ENCODE data around the gene MNX1. TPM values are rescaled to one million over a fixed set of nuclear protein-coding genes. Genes with fewer than 3 reads are reported as not detected.

Gene MNX1
- total RNA-seq, 1 donor from 2014 or later, result 3.4 TPM

DNA sequence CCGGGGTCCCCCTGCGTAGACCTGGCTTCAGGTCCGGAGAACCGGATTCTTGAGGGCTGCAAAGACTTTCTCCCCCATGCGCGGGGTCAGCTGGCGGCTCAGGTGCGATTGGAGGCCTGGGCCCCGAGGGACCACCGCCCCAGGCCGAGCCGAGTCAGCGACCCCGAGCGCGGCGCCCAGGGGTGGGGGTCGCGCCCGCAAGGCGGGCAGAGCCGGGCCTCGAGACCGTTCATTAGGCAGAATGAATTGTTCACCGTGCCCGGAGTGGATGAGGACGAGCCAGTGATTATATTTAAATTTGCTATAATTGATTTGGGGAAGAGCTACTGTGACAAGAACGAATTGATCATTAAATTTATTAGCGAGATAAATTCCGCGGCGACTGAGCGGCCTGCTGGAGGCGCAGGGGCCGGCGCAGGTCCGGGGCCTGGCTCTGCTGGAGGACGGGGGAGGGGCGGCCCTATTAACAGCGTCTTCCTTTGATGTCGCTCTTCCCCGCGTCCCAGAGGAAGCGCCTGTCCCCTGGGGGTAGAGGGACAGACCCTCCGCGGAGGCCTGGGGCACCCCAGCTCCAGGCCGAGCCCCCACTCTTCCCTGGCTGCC is 7.5 kb downstream of the MNX1 start:
- DNase-seq (ENCODE audit: low spot score), result no peak

DNA sequence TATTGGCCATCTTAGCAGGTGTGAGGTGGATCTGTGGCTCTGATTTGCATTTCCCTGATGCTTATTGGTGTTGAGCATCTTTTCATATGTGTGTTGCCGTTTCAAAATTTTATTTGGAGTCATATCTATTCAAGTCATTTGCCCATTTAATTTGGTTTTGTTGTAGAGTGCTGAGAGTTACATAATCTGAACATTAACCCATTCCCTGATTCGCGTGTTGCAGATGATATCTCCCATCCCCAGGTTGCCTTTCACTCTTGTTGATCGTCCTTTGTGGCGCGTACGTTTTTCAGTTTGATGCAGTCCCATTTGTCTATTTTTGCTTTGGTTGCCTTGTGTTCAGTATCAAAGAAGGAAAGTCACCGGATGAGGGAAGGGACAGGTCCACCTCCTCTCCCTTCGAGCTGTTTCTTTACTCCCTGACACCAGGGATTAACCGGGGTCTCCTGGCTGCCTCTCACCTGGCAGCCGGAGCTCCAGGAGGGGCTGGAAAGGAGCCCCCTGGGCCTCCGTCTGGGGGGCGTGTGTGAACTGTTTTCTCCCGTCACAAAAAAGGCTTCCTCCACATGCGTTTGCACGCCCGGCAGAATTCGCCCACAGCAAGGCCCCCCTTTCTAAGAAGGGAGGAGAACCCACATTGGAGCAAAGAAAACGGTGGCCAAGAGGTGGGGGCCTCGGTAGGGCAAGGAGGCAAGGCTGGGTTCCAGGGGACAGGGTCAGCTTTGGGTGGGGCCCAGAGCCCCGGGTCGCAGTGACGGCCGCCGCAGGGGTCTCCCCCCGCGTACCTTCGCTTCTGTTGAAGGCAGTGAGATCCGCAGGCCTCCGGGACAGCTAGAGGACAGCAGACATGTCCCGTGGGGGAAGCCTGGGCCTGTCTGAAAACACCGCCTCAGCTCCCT is 8.3 kb downstream of the MNX1 start:
- DNase-seq (ENCODE audit: low spot score), result no peak

DNA sequence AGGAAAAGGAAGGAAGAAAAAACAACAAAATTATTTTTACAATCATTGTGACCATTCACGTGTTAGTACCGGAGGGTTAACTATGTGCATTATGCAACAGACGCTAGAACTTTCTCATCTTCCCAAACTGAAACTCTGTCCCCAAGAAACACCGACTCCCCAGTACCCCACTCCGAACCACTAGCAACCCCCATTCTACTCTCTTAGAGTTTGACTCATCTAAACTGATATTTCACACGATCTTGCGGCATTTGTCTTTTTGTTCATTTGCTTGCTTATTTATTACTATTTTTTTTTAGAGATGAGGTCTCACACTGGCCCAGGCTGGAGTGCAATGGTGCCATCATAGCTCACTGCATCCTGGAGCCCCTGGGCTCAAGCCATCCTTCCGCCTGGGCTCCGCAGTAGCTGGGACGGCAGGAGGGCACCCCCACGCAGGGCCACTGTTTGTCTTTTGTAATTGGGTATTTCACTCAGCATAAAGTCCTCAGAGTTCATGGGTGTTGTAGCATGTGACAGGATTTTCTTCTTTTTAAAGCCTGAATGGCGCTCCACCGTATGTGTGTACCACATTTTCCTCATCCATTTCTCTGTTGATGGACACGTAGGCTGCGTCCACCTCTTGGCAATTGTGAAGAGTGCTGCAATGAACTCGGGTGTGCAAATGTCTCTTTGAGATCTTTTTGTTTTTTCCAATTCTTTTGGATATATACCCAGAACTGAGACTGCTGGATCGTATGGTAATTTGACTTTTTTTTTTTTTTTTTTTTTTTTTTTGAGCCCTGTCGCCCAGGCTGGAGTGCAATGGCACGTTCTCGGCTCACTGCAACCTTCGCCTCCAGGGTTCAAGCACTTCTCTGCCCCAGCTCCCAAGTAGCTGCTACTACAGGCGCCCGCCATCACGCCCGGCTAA is 9.5 kb downstream of the MNX1 start:
- DNase-seq (ENCODE audit: low spot score), result no peak

DNA sequence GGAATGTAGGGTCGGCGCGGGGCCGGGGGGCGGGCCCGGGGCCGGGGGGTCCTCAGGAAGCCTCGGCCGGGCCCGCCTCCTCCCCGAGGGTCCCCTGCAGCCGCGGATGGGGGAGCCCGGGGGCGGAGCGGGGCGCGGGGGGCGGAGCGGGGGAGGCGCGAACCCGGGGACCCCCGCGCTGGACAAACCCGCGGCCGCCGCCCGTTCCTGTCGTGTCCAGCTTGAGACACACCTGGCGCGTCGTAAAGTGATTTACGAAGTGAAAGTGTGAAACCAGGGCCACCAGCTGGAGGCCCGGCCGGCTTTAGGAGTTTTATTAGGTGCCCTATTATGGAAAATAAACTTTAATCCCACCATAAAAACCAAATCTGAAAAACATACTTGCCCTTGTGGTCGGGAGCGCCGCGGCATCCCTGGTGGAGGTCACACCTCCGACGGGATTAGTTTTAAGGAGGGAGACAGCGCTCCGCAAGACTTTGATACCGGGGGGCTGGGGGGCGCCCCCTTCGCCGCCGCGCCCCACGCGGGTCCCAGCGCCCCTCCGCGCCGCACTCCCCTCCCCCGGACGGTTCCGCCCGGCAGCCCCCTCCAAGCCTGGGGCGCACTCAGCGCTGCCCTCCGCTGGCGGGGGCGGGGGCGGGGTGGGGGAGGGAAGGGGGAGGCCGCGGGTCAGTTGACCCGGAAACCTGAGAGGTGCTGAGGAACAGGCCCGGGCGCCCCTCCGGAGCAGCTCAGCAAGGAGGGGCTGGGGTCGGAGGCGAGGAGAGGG is 10.3 kb downstream of the MNX1 start:
- DNase-seq (ENCODE audit: low spot score), result no peak

DNA sequence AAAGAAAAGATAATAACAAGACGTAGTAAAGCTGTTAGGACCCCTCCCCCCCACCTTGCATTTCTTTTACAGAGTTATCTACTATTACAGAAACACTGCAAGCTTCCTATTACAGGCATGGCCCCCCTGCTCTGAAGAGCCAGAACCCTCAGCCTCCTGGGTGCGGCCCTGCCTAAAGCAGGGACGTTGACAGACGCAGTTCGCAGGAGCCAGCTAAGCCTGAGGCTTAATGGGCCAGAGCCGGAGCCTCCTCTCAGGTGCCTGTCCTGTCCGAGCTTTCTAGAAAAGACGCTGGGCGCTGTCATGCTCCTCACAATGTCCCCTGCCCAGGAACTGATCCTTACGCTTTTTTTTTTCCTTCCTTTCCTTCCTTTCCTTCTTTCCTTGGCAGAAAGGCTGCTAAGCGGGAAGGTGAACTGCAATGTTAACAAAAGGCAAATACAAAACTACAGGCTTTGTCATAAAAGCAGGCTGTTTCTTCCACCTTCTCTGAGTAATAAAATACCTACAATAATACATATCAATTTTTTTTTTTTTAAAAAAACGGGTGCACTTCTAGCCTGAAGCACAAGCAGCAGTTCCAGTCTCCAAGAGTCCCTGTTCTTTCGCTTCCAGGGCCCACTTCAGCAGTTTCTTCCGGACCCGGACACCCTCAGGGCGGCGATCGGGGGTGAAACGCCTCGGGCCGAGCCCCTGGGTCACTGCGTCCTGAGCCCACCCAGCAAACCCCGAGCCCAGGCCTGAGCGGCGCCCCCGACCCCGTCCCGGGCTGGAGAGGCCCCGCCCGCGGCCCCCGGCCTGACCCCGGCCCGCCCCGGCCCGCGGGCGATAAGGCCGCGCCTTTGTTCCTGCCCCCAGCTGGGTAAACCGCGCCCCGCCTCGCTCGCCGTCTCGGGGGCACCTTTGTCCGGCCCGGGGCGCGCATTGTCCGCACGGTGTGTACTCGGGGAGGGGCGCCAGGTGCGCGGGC is 11.2 kb downstream of the MNX1 start:
- DNase-seq (ENCODE audit: low spot score), result peak; percentile 17

DNA sequence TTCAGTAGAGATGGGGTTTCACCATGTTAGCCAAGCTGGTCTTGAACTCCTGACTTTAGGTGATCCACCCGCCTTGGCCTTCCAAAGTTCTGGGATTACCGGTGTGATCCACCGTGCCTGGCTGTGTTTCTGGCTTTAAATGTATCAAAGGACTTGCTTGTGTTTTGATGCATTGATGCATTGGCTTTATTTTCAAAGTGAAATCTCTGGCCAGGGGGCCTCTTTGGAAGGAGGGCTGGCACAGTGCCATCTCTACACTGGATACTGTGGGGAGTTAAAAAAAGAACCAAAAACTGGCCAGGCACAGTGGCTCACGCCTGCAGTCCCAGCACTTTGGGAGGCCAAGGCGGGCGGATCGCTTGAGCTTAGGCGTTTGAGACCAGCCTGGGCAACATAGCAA is 16.0 kb downstream of the MNX1 start:
- DNase-seq (ENCODE audit: low spot score), result peak; percentile 18

DNA sequence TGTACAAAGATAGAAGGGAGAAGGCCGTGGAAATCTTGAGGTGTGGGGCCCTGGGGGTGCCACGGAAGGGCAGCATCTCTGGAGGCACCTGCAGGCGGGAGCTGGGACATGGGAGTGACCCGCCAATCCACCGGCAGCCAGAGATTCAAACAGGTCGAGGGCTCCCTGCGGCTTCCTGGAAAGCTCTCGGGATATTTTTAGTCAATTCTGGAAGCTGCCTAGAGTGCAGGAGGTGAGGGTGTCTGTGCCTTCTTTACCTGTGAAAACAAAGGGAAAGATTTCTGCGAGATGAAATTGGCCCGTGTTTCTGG is 16.6 kb downstream of the MNX1 start:
- DNase-seq (ENCODE audit: low spot score), result no peak

DNA sequence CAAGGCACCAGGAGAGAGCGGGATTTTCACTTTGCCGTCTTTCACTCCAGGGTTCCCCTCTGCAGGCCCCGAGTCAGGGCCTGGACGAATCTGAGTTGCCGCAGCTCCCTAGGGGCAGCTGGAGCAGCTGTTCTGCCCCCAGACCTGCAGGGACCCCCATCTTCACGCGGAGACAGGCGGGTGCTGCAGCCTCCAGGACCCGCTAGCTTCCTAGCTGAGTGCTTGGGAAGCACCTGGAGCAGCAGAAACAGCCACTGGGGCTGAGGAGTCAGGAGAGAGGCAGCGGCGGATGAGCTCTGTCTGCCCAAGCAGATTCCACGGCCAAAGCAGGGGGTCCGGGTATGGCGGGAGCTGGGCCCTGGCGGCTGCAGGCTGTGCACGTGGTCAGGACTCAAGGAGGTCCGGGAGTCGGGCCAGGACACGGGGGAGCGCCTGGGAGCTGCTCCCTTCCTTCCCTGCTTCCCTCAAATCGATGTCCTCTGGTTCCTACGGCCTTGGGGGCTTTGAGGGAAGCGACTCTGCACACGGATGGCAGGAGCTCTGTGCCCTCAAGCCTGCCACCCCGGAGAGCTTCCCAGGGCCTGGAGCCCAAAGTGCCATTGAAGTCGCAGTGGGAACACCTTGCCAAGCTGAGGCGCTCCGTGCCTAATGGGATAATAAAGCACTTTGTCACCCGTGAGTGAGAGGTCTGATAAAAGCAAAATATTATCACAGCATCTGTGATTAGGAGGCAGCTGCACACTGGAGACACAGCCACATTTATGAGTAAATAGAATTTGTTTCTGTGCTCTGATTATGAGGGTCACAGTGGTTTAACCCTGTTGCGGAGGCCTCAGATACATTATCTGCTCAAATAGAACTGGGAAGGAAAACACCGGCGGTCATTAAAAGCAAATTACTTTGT is 17.2 kb downstream of the MNX1 start:
- peak; percentile 49 for DNase-seq (ENCODE audit: low spot score)

DNA sequence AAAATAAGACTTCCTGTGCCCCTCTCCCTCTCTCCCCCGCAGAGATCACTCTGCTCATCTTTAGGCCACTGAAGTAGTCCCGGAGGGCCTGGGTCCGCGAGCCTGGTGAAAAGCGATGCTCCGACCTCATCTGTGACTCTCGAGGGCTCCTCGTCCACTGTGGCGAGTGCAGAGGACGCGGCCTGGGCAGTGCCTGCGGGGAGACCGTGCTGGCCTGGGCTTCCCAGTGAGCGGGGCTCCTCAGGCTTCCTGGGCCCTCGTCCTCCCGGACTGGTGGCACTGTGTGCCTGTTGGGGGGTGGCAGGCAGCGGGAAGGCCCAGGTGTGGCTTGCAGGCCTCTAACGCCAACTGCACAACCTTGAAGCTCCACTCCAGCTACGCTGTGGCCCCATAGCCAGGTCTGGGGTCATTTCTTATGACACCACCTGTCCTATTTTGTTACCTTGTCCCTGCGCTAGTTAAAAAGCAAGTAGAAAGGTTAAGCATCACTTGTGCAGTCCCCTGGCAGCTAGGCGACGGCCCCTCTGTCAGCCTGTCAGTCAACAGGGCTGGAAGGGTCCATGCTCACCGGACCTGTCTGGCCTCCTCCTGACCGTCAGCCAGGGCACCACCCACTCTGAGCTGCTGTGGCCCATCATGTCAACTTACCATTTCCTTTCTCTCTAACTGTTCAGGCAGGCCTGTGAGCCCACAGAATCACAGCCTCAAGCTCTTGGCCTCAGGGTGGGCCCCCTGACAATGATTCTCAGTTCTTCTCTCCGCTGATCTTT is 20.5 kb downstream of the MNX1 start:
- no peak for DNase-seq (ENCODE audit: low spot score)

DNA sequence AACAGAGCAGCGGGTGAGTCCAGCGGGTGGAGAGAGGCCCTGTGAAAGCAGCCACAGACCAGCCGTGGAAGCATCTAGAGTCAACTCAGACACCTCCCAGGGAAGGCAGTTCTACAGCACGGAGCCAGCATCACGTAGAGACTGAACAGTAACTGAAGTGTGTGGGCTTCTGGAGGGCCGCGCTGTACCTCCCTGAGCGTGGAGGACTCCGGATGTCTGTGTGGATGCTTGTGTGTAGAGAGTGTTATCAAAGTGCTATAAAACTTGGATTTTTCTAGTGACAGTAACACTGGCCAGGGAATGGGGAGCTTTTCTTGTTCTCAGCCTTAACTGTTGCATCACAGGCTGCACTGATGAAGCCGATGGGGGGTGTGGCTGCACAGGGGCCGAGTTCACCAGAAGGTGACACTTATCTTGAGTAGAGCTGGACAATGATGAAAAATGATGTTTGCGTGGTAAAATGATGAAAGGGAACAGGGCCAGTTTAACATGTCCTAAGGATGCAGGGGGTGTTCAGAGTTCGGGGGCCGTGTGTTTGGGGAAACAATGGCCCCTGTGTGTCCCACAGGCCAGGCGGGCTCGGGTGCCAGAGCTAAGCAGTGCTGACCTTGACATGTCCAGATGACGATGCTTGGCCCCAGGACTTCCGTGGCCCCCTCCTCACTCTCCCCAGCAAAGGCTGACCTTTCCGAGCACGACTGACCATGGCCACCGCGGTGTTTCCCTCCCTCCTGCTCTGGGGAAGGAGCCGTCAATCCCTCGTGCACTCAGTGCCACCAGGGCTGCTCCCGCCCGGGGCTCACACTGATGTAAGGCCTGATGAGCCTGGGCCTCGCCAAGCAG is 21.9 kb downstream of the MNX1 start:
- peak; percentile 97 for DNase-seq (ENCODE audit: low spot score)

DNA sequence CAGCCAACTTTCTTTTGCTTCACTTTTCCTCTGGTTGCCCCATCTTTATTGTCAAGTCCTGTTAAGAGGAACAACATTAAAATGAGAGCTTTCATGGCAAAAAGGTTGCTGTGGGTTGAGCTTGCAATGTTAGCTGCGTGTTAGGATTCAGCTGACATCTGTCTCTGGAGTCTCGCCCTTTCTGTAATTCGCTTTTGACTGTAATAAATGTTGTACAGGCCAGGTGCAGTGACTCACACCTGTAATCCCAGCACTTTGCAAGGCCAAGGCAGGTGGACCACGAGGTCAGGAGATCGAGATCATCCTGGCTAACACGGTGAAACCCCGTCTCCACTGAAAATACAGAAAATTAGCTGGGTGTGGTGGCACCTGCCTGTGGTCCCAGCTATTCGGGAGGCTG is 24.1 kb downstream of the MNX1 start:
- no peak for DNase-seq (ENCODE audit: low spot score)

DNA sequence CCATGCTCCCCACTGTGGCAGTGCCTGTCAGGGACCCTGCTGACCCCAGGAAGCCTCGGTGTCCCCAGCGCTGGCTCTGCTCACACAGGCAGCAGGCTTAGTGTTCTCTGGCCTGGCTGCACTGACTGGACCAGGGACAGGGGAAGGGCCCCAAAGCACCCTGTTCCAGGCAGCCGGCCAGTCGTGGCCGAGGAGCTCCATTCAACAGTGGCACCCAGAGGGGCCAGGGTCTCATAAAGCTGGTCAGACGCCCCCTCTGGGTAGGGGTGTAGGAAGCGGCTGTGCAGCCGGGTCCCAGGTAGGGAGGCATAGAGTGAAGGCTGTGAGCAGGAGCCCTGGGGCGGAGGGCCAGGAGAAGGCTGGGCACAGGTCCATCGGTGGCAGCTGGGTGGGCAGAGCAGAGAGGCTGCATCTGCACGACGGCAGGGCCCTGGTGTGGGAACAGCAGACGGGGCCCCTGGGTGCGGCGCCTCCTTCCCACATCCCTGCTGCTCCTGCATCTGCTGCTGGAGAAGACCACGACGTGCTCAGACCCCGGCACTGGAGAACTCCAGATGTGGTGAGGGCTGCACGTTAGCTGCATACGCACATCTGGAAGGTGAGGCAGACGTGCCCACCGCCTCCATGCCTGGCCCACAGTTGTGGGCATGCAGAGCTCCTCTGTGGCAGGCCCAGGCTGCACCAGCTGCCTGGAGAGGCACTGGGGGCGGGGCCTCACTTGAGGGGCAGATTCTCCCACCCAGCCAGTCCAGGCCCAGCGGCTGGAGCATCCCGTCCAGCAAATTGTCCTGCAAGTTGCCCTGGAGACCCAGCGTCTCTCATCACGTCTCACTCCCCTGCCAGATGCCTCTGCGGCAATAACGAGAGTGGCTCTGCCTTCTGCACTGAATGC is 25.1 kb downstream of the MNX1 start:
- DNase-seq (ENCODE audit: low spot score), result no peak

DNA sequence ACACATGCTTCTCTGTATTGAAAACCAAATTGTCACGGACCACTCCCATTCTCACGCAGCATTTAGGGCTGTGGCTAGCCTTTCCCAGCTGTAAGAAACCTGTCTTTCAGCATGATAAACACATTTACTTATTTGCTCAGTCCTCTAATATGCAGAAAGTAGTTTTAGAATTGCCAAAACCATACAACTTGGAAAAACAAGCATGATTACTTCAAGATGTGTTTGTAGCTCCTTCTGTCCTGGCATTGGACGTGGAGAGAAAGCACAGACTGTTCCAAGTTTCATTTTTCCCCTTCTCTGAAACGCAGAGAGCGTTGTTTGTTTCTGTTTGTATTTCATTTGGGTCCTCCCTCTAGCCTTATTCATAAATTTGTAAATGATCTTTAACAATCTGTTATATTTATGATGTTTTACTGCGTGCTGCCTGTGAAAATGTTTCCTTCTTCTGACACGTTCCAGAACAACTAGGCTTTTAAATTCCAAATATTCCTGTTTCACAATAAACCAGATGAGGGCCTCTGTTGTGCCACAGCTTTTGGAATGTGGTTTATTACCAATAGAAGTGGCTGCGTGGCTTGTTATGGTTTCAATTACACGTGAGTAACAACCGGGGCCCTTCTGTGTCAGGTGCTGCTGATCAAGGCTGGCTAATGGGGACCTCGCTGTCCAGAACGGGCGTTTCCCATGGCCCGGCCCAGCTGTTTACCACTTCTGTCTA is 26.1 kb downstream of the MNX1 start:
- peak; percentile 44 for DNase-seq (ENCODE audit: low spot score)

DNA sequence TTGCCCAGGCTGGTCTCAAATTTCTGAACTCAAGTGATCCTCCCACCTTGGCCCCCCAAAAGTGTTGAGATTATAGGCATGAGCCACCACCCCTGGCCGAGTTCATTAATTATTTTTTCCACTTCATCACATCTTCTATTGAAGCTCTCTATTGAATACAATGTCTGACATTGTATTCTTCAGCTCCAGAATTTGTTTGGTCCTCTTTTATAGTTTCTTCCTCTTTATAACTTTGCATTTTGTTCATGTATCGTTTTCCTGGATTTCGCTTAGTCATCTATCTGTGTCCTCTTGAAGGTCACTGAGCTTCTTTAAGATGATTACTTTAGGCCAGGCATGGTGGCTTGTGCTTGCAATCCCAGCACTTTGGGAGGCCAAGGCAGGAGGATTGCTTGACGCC is 30.8 kb downstream of the MNX1 start:
- no peak for DNase-seq (ENCODE audit: low spot score)

DNA sequence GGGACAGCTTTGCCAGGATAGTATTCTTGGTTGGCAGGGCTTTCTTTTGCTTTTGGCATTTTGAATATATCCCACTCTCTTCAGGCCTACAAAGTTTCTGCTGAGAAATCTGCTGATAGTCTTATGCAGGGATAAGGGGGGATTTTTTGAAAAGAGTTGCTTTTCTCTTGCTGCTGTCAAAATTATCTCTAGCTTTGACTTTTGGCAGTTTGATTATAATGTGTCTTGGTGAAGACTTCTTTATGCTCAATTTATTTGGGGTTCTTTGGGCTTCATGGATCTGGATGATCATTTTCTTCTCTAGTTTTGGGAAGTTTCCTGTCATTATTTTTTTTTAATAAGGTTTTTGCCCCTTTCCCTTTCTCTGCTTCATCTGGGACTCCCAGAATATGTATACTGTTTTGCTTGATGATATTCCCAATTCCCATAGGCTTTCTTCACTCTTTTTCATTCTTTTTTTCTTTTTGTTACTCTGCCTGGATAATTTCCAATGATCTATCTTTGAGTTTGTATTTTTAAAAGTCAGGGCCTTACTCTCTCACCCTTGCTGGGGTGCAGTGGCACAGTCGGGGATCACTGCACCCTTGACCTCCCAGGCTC is 31.4 kb downstream of the MNX1 start:
- no peak for DNase-seq (ENCODE audit: low spot score)

All from umbilical cord (tissue), 2 donors.